Myocyte (in vitro differentiated cells): ENCODE measurements around the gene TUBA3E. TPM values are rescaled to one million over a fixed set of nuclear protein-coding genes. Genes with fewer than 3 reads are reported as not detected.
A peak's percentile ranks its signal among the peaks of the same experiment; 100 is the strongest.
"Not testable (repeated sequence)": the region's sequence is repeated elsewhere in the genome, so short reads cannot be mapped to it uniquely, and the experiment has no call there.

Experiments used
- DNase-seq: peaks from one replicate; pipeline ENCODE4 v3.0.0-alpha.2; 2012; ENCODE audit warnings: low read depth
- total RNA-seq: library from RNA; depleted of rRNA; stranded (reverse); fragments of >200 nt; gene quantifications from 2 replicates; pipeline ENCODE4 v1.2.3, GENCODE V29; 2014

TUBA3E gene
- total RNA-seq, 1 donor from 2014 or later: not detected

DNA sequence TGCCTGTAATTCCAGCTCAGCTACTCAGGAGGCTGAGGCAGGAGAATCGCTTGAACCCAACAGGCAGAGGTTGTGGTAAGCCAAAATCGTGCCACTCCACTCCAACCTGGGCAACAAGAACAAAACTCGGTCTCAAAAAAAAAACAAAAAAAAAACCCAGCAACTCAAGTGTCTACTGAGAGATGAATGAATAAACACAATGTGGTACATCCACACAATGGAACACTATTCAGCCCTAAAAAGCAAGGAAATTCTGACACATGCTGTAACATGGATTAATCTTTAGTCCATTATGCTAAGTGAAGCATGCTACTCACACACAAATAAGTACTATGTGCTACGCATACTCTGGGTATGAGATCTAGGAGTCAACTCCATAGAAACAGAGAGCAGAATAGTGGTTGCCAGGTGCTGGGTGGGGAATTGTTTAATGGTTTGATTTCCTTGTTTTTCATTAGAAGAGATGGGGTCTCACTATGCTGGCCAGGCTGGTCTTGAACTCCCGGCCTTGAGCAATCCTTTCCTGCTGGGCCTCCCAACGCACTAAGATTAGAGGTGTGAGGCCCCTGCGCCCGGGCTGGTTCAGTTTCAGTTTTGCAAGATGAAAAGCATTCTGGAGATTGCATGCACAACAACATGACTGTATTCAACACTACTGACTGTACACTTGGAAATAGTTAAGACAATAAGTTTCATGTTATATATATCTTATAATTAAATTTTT lies 32.8 kb downstream of the TUBA3E start:
- DNase-seq: no peak

GRCh38 chr2:130162968-130163367 lies 35.3 kb downstream of the TUBA3E start:
- no peak for DNase-seq

GRCh38 chr2:130162486-130162885 lies 35.8 kb downstream of the TUBA3E start:
- DNase-seq: not testable (repeated sequence)

DNA sequence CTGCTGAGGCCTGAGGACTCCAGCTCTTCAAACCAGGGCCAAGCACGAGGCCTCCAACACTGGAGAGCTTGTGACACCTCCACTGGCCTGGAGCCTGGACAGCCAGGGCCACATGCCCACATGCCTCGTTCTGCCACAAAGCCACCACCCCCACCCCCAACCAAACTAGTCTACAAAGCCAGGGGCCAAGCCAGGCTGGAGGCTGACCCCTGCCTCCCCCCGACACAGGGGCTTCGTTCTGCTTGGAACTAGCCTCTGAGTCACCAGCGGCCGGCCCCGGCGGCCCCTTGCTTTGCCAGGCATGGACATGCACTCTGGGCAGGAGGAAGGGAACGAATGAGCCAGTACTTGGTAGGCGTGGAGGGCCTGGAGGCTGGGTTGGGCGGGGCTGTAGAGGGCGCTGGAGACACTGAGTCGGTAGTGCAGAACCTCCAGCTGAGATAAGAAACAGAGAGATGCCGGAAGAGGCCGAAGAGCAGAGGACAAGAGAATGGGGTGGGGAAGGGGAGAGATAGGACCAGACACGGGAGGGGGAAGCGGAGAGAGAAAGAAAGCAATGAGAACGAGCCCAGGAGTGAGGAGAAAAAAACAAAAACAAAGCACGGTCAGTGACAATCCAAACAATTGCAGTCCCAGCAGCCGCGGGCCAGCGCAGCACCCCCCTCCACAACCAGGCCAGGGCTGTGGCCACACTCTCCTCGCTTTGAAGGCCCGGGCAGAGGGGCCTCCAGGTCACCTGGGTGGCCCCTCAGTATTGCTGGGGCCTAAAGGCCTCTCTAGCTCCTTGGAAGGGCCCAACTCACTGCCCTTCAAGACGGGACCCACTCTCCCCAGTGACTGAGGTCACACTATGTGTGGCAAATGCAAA lies 37.2 kb downstream of the TUBA3E start:
- DNase-seq: not testable (repeated sequence)

DNA sequence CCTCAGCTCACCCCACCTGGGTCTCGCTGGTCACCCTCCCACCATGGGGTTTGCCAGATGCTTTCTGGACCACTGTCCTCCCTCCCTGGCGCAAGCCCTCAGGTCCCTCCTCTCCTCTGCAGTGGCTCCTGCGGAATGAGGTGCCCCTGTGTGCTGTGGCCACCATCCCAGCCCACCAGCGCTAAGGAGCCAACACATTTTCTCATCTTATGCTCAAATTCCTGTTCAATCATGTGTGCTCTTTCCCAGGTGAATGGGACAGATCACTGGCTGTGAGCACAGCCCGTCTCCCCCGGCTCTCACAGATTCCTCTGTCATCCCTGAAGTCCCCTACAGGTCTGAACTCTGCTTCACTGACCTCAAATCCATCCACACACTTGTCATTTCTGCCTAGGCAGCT lies 38.1 kb downstream of the TUBA3E start:
- DNase-seq: no peak

DNA sequence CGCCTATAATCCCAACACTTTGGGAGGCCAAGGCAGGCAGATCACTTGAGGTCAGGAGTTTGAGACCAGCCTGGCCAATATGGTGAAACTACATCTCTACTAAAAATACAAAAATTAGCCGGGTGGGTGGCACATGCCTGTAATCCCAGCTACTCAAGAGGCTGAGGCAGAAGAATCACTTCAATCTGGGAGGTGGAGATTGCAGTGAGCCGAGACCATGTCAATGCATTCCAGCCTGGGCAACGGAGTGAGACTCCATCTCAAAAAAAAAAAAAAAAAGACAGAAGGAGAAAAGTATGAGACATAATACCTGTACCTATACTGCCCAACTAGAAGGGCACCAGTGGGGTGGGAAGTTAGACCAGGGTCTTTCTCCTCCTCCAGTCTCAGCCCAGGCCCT lies 38.9 kb downstream of the TUBA3E start:
- not testable (repeated sequence) for DNase-seq

GRCh38 chr2:130158631-130159030 lies 39.6 kb downstream of the TUBA3E start:
- DNase-seq: no peak

GRCh38 chr2:130157825-130158514 lies 40.3 kb downstream of the TUBA3E start:
- not testable (repeated sequence) for DNase-seq

GRCh38 chr2:130157354-130157753 lies 40.9 kb downstream of the TUBA3E start:
- not testable (repeated sequence) for DNase-seq

GRCh38 chr2:130156624-130157004 lies 41.6 kb downstream of the TUBA3E start:
- DNase-seq: no peak

GRCh38 chr2:130155956-130156623 lies 42.1 kb downstream of the TUBA3E start:
- DNase-seq: peak; percentile 61

DNA sequence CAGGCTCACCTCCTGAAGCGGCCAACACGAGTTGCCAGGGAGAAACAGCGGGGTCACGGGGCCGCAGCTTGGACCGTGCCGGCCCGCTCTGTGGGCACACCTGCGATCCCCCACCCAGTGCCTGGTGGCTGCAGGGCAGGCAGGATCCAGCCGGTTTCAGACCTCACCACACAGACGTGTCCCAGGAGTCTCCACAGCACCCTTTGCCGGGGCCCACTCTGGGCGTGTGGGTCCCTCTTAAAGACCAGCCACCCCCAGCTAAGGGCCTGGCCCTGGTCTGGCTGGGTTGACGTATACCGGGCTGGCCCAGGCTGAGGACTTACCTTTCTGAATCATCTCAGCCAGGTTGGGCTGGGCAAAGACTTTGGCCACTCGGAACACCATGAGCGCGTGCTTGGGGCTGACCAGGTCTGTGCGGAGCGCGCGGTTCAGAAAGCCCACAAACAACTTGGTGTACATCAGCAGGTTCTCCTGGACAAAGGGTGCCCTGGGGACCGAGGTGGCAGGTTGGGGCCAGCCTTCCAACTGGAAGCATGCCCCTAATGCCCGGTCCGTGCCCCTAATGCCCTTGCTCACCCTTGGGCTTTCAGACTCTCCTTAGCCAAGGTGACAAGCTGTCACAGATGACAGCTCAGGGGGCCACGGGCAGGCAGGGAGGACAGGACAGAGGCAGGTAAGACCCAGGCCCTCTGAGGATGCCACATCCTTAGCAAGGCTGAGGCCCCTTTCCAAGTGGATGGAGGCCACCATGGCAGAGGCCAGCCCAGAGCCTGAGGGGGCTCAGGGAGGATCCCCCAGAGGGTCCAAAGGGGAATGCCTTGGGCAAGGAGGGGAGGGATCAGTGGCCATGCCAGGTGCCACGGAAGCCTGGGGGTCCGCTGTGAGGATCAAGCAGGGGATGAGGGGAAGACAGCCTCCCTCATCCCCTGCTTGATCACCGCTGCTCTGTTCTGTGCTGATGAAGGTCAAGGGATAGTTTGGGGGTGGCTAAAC lies 43.2 kb downstream of the TUBA3E start:
- no peak for DNase-seq

- DNase-seq: not testable (repeated sequence)
Measured at GRCh38 chr2:130154423-130154770, 43.8 kb downstream of the TUBA3E start.

GRCh38 chr2:130153721-130154422 lies 44.4 kb downstream of the TUBA3E start:
- DNase-seq: not testable (repeated sequence)

- no peak for DNase-seq
Measured at GRCh38 chr2:130152816-130153595, 45.2 kb downstream of the TUBA3E start.

- DNase-seq: not testable (repeated sequence)
Measured at GRCh38 chr2:130152136-130152815, 46.0 kb downstream of the TUBA3E start.

- not testable (repeated sequence) for DNase-seq
Measured at GRCh38 chr2:130151145-130151512, 47.1 kb downstream of the TUBA3E start.
